GM12874 (cell line): ENCODE results near the gene SND1.

Experiments
- CTCF ChIP-seq: IDR thresholded peaks from 2 replicates; pipeline ENCODE4 v1.5.1; 2011; ENCODE audit warnings: low read depth, mild to moderate bottlenecking, control low read depth, low read length, moderate library complexity; ENCODE audit not compliant: insufficient read depth

SND1 gene

GRCh38 chr7:127907110-127908040, 255.4 kb downstream of the SND1 start:
- TF ChIP-seq CTCF = no peak

- TF ChIP-seq CTCF = no peak
These were observed 256.6 kb downstream of the SND1 start for GRCh38 chr7:127908430-127909258.

- no peak for TF ChIP-seq CTCF
These were observed 257.6 kb downstream of the SND1 start for GRCh38 chr7:127909424-127910152.

- TF ChIP-seq CTCF = no peak
These were observed 258.7 kb downstream of the SND1 start for GRCh38 chr7:127910670-127911069.

- no peak for TF ChIP-seq CTCF
These were observed 260.0 kb downstream of the SND1 start for GRCh38 chr7:127911968-127912511.

- no peak for TF ChIP-seq CTCF
These were observed 260.9 kb downstream of the SND1 start for GRCh38 chr7:127912901-127913300.
